Subcutaneous abdominal adipose tissue (tissue), 5 donors: ENCODE data around the gene VSIG2.
A peak's percentile ranks its signal among the peaks of the same experiment; 100 is the strongest.

Experiments
- H3K27ac ChIP-seq: one replicate; pipeline ENCODE4 v1.7.0; 2013; ENCODE audit warnings: low read depth, mild to moderate bottlenecking, inconsistent platforms, low read length, moderate library complexity
- H3K27me3 ChIP-seq, 5 donors: one replicate each; pipeline ENCODE4 v1.7.0; 2013; ENCODE audit warnings: low read length in 5 of 5, inconsistent platforms in 1 of 5; ENCODE audit not compliant: control insufficient read depth in 5 of 5, insufficient read depth in 4 of 5
- H3K36me3 ChIP-seq, 5 donors: one replicate each; pipeline ENCODE4 v1.7.0; 2013; ENCODE audit warnings: low read length in 5 of 5; ENCODE audit not compliant: control insufficient read depth in 5 of 5, insufficient read depth in 5 of 5
- H3K4me1 ChIP-seq, 5 donors: one replicate each; pipeline ENCODE4 v1.7.0; 2013; ENCODE audit warnings: low read length in 5 of 5, mild to moderate bottlenecking in 3 of 5, moderate library complexity in 1 of 5; ENCODE audit not compliant: control insufficient read depth in 5 of 5, insufficient read depth in 5 of 5
- H3K4me3 ChIP-seq, 5 donors: one replicate each; pipeline ENCODE4 v1.7.0; 2013; ENCODE audit warnings: low read length in 5 of 5, low read depth in 1 of 5
- H3K9ac ChIP-seq, 5 donors: one replicate each; pipeline ENCODE4 v1.7.0; 2013; ENCODE audit warnings: low read length in 5 of 5, mild to moderate bottlenecking in 4 of 5, moderate library complexity in 3 of 5
- H3K9me3 ChIP-seq, 5 donors: one replicate each; pipeline ENCODE4 v1.7.0; 2013; ENCODE audit warnings: low read length in 5 of 5; ENCODE audit not compliant: control insufficient read depth in 5 of 5
- donor health status: healthy.
- donor health status: healthy.
- donor health status: healthy.
- donor health status: healthy.
- donor health status: healthy.

Gene VSIG2

DNA sequence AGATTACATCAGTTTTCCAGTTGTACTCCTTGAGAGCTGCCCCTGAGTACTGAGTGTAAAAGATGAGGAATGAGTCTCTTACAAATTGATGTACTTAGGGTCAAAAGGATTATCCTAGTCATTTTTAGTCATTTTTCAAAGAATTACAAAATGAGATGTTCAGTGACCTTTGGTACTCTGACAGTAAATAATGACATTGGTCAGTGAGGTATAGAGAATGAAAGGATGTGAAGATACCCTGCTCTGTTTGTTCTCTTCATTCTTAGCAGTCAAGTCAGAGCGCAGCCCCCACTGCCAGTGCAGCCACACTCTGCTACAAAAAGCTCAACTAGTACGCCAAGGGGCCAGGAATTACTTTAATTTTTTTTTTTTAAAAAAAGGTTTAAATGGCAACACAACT, 14.1 kb upstream of the VSIG2 start:
- peaks cover 0 to 19% (median 17%) of the 10 kb centered on the region in 5 donors for H3K4me1 ChIP-seq
- H3K27me3 ChIP-seq, result peaks cover 7 to 14% (median 13%) of the 10 kb centered on the region in 5 donors
- no peak overlapping the region for H3K9ac ChIP-seq
- no peak overlapping the region for H3K27ac ChIP-seq
- no peaks in the 10 kb centered on the region for H3K9me3 ChIP-seq
- H3K4me3 ChIP-seq, result no peak overlapping the region
- peaks cover 4 to 27% (median 17%) of the 10 kb centered on the region in 5 donors for H3K36me3 ChIP-seq

GRCh38 chr11:124763156-124763947, 11.3 kb upstream of the VSIG2 start:
- Histone ChIP-seq H3K4me1 (peaks cover 2 to 43% (median 35%) of the 10 kb centered on the region in 5 donors), H3K36me3 (peaks cover 0 to 20% (median 13%) of the 10 kb centered on the region in 5 donors), H3K27me3 (peaks cover 21 to 36% (median 34%) of the 10 kb centered on the region in 5 donors), H3K4me3 (peak overlapping the region; percentile 74 to 88 (median 77)), H3K9ac (peak overlapping the region in 3 of 5 donors; percentile 11 to 64 (median 52)), H3K9me3 (no peaks in the 10 kb centered on the region), H3K27ac (no peak overlapping the region)

GRCh38 chr11:124762624-124763155, 10.6 kb upstream of the VSIG2 start:
- peak overlapping the region; percentile 74 to 88 (median 77) for H3K4me3 ChIP-seq
- peaks cover 2 to 50% (median 39%) of the 10 kb centered on the region in 5 donors for H3K4me1 ChIP-seq
- H3K27me3 ChIP-seq, result peaks cover 21 to 40% (median 37%) of the 10 kb centered on the region in 5 donors
- H3K9ac ChIP-seq, result peak overlapping the region in 4 of 5 donors; percentile 11 to 66 (median 64)
- no peaks in the 10 kb centered on the region for H3K9me3 ChIP-seq
- H3K27ac ChIP-seq, result no peak overlapping the region
- H3K36me3 ChIP-seq, result peaks cover 0 to 18% (median 12%) of the 10 kb centered on the region in 5 donors

DNA sequence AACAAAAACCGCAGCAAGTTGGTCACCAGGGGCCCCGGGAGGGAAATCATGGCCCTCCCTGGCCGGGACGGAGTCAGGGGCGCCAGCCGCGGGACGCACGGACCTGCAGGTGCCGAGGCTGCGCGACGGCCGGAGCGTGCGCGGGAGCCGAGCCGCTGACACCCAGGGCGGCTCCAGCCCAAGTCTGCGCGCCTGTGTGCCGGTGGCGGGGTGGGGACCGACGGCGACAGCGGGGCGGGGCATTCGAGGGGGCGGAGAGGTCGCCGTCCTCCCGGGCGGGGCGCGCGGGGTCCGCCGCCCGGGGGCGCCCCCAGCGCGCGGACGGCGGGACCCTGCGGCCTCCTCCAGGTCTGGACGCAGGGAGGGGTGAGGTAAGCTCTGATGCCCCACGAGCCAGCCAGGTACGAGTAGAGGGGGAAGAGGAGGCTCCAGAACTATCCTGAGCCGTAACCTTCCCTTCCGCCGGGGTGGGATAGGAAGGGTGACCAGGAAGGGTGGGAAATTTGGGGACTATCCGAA, 10.1 kb upstream of the VSIG2 start, which contains the start of gene ESAM:
Gene ESAM, minus strand, starts transcription at position 186 of the 519 bp plus-strand sequence. Its CDS starts 136 bp downstream, at position 50.
- Histone ChIP-seq H3K4me1 (peaks cover 2 to 55% (median 41%) of the 10 kb centered on the region in 5 donors), H3K9me3 (no peaks in the 10 kb centered on the region), H3K27ac (peak within 1 kb of the TSS; percentile 89), H3K36me3 (peaks cover 0 to 12% (median 7%) of the 10 kb centered on the region in 5 donors), H3K9ac (peak within 1 kb of the TSS; percentile 11 to 86 (median 71)), H3K27me3 (peaks cover 21 to 44% (median 42%) of the 10 kb centered on the region in 5 donors), H3K4me3 (peak within 1 kb of the TSS; percentile 74 to 88 (median 77))

DNA sequence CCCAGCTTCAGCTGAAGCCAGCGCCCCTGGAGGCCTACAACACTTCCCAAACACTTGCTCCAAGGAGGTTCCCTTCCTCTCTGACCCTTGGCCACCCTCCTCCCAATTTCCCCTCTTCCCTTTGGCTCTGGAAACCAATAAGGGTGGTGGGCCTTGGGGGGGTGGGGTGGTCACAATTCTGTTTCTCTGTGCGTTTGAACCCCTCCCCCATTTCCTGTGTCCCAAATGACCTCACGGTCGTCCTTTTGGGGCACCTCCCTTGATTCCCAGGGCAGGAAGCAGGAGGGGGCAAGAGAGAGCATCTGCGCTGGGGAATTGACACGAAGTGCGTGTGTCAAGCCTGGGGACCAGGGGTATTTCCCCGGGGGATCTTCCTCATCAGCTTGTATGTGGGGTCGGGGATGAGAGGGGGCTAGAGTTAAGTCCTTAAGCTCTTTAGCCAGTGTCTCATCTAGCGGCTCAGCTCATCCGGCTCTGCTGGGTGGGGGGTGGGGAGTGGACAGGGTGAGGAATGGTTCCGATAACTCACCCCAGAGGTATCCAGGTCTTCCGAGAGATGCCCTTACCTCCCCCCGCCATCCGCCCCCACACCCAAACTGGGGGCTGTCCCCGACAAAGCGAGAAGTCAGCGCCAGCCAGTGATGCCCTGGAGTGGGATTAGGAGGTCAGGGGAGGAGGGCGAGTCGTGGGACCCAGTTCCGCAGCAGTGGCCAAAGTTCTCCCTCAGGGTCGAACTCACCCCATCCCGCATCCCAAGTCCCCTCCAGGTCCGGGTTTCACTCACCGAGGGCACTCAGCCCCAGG, 9.4 kb upstream of the VSIG2 start:
- Histone ChIP-seq H3K9ac (peak overlapping the region in 4 of 5 donors; percentile 56 to 86 (median 71)), H3K4me3 (peak overlapping the region; percentile 70 to 88 (median 76)), H3K27me3 (peaks cover 21 to 50% (median 47%) of the 10 kb centered on the region in 5 donors), H3K9me3 (no peaks in the 10 kb centered on the region), H3K4me1 (peaks cover 2 to 61% (median 41%) of the 10 kb centered on the region in 5 donors), H3K27ac (peak overlapping the region; percentile 89), H3K36me3 (peaks cover 0 to 8% (median 4%) of the 10 kb centered on the region in 5 donors)

- peaks cover 0 to 12% (median 5%) of the 10 kb centered on the region in 5 donors for H3K36me3 ChIP-seq
- H3K4me3 ChIP-seq, result peak overlapping the region; percentile 70 to 88 (median 76)
- H3K9ac ChIP-seq, result peak overlapping the region in 4 of 5 donors; percentile 52 to 86 (median 64)
- no peaks in the 10 kb centered on the region for H3K9me3 ChIP-seq
- peaks cover 21 to 57% (median 52%) of the 10 kb centered on the region in 5 donors for H3K27me3 ChIP-seq
- H3K27ac ChIP-seq, result peak overlapping the region; percentile 89
- peaks cover 2 to 68% (median 44%) of the 10 kb centered on the region in 5 donors for H3K4me1 ChIP-seq
Measured at GRCh38 chr11:124760806-124761205, 8.8 kb upstream of the VSIG2 start.

DNA sequence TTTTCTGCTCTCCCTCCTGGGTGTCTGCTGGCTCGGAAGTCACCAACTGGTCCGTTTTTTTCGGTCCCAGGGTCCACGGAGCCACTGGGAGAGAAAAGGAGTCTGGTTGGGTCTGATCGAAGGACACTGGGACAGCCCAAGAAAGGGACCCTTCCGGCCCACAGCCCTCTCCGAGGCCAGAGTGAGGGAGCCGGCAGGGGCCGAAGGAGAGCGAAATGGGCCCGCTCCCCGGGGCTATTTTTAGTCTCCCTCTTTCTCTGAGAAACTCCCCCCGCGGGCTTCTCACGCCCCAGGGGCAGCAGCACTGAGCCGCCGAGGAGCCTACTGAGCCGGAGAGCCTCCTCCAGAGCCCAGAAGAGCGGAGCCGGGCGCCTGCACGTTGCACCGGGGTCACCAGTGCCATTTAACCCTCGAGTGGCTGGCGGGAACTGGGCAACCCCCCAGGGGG, 8.2 kb upstream of the VSIG2 start:
- peaks cover 21 to 58% (median 53%) of the 10 kb centered on the region in 5 donors for H3K27me3 ChIP-seq
- peak overlapping the region in 4 of 5 donors; percentile 70 to 88 (median 76) for H3K4me3 ChIP-seq
- peaks cover 0 to 11% (median 7%) of the 10 kb centered on the region in 5 donors for H3K36me3 ChIP-seq
- peaks cover 2 to 69% (median 44%) of the 10 kb centered on the region in 5 donors for H3K4me1 ChIP-seq
- H3K9me3 ChIP-seq, result no peaks in the 10 kb centered on the region
- peak overlapping the region in 4 of 5 donors; percentile 52 to 86 (median 66) for H3K9ac ChIP-seq
- H3K27ac ChIP-seq, result peak overlapping the region; percentile 89

- Histone ChIP-seq H3K4me3 (peak overlapping the region in 4 of 5 donors; percentile 57 to 88 (median 76)), H3K9ac (peak overlapping the region in 4 of 5 donors; percentile 52 to 86 (median 66)), H3K27ac (peak overlapping the region; percentile 89), H3K9me3 (no peaks in the 10 kb centered on the region), H3K27me3 (peaks cover 21 to 58% (median 53%) of the 10 kb centered on the region in 5 donors), H3K4me1 (peaks cover 2 to 75% (median 44%) of the 10 kb centered on the region in 5 donors), H3K36me3 (peaks cover 0 to 11% (median 7%) of the 10 kb centered on the region in 5 donors)
Measured at GRCh38 chr11:124759266-124760204, 7.5 kb upstream of the VSIG2 start.
